H1 (cell line): Measurements from ENCODE around the gene PPIL4. TPM values are rescaled to one million over a fixed set of nuclear protein-coding genes. Genes with fewer than 3 reads are reported as not detected.
A peak's percentile ranks its signal among the peaks of the same experiment; 100 is the strongest.

ENCODE experiments used
- CTCF ChIA-PET: fragments of 300-600 bp; sonication (Branson Sonifier 250); formaldehyde crosslinking; loops from one replicate; lab custom pipeline; 2021; ENCODE audit not compliant: partially characterized antibody; lab: Charles Lee
- POLR2A ChIA-PET: fragments of 300-600 bp; sonication (Branson Sonifier 250); formaldehyde crosslinking; loops from one replicate; lab custom pipeline; 2021; ENCODE audit warnings: inconsistent platforms; ENCODE audit not compliant: partially characterized antibody; lab: Charles Lee
- DNase-seq, 2 experiments: peaks; one replicate each; pipeline versions ENCODE4 v3.0.0 to v3.0.0-alpha.2; 2010 to 2022; ENCODE audit warnings: low spot score in 2 of 2, low read depth in 1 of 2, mixed read lengths in 1 of 2
- FAIRE-seq: peaks from 2 replicates; lab custom pipeline; 2011; peaks lifted over from hg19 to GRCh38; lab: Jason Lieb, UNC
- H2AFZ ChIP-seq: 2 replicates; pipeline ENCODE4 v1.8.1; 2012; ENCODE audit warnings: low read length, inconsistent platforms
- H2AK5ac ChIP-seq: 2 replicates; pipeline ENCODE4 v1.6.1; 2013; ENCODE audit warnings: low read depth, low read length
- H2BK120ac ChIP-seq: replicated peaks from 2 replicates; pipeline ENCODE3; 2013; ENCODE audit warnings: low read depth, low read length, inconsistent platforms
- H2BK12ac ChIP-seq: 2 replicates; pipeline ENCODE4 v1.6.1; 2013; ENCODE audit warnings: low read depth, low read length
- H2BK15ac ChIP-seq: 2 replicates; pipeline ENCODE4 v1.6.1; 2013; ENCODE audit warnings: low read length
- H2BK20ac ChIP-seq: 2 replicates; pipeline ENCODE4 v1.6.1; 2013; ENCODE audit warnings: low read length
- H2BK5ac ChIP-seq: 2 replicates; pipeline ENCODE4 v1.6.1; 2013; ENCODE audit warnings: low read depth, low read length
- H3K14ac ChIP-seq: 2 replicates; pipeline ENCODE4 v1.6.1; 2013; ENCODE audit warnings: inconsistent platforms; ENCODE audit not compliant: insufficient read length
- H3K18ac ChIP-seq: 2 replicates; pipeline ENCODE4 v1.6.1; 2013; ENCODE audit warnings: low read length; ENCODE audit errors: extremely low read depth
- H3K23ac ChIP-seq: 2 replicates; pipeline ENCODE4 v1.6.1; 2013; ENCODE audit warnings: inconsistent platforms; ENCODE audit not compliant: insufficient read length
- H3K23me2 ChIP-seq: 2 replicates; pipeline ENCODE4 v1.6.1; 2013; ENCODE audit warnings: low read depth, low read length
- H3K27ac ChIP-seq: 2 replicates; pipeline ENCODE4 v1.6.1; 2011; ENCODE audit warnings: low read depth, low read length, inconsistent platforms
- H3K27me3 ChIP-seq, 4 experiments: replicated peaks in 1 of 4; 1 replicate in 1 of 4; 2 replicates in 3 of 4; pipeline versions ENCODE4 v1.6.1 to v1.8.1; 2011 to 2013; ENCODE audit warnings: low read length in 3 of 4, mild to moderate bottlenecking in 3 of 4, inconsistent platforms in 2 of 4, mixed read lengths in 2 of 4, moderate library complexity in 1 of 4; ENCODE audit not compliant: control insufficient read depth in 3 of 4, insufficient read depth in 3 of 4; ENCODE audit errors: extremely low read depth in 1 of 4
- H3K36me3 ChIP-seq, 4 experiments: 2 replicates each; pipeline versions ENCODE4 v1.6.1 to v1.8.1; 2011 to 2013; ENCODE audit warnings: mild to moderate bottlenecking in 4 of 4, low read length in 3 of 4, moderate library complexity in 2 of 4, control low read depth in 1 of 4, inconsistent platforms in 1 of 4; ENCODE audit not compliant: insufficient read depth in 4 of 4, control insufficient read depth in 2 of 4
- H3K4ac ChIP-seq: replicated peaks from 2 replicates; pipeline ENCODE3; 2013; ENCODE audit warnings: low read length, low read depth, mixed read lengths, inconsistent platforms; ENCODE audit not compliant: insufficient read length
- H3K4me1 ChIP-seq, 4 experiments: replicated peaks in 1 of 4; 1 replicate in 1 of 4; 2 replicates in 3 of 4; pipeline versions ENCODE4 v1.6.1 to v1.8.1; 2011 to 2013; ENCODE audit warnings: low read length in 3 of 4, inconsistent platforms in 2 of 4, mixed read lengths in 1 of 4; ENCODE audit not compliant: insufficient read depth in 4 of 4, control insufficient read depth in 3 of 4
- H3K4me2 ChIP-seq, 2 experiments: 2 replicates each; pipeline versions ENCODE4 v1.6.1 to v1.8.1; 2011 to 2013; ENCODE audit warnings: low read depth in 2 of 2, low read length in 2 of 2, control low read depth in 1 of 2, inconsistent platforms in 1 of 2, mild to moderate bottlenecking in 1 of 2; ENCODE audit not compliant: insufficient read depth in 1 of 2
- H3K4me3 ChIP-seq, 4 experiments: fragments of 200-600, 300-600 bp in 1 of 4; sonication (generic), shearing (Covaris generic), sonication (Bioruptor Twin) in 1 of 4; 2 replicates each; pipeline versions ENCODE4 v1.5.1 to v1.8.1; 2011 to 2016; ENCODE audit warnings: low read length in 4 of 4, low read depth in 3 of 4, control low read depth in 2 of 4, inconsistent platforms in 2 of 4, mild to moderate bottlenecking in 2 of 4, mixed read lengths in 1 of 4, moderate library complexity in 1 of 4; ENCODE audit not compliant: insufficient read depth in 2 of 4; ENCODE audit errors: extremely low read depth in 1 of 4
- H3K56ac ChIP-seq: replicated peaks from 2 replicates; pipeline ENCODE3; 2013; ENCODE audit warnings: low read depth, mild to moderate bottlenecking, mixed read lengths, low read length, inconsistent platforms; ENCODE audit not compliant: insufficient read length
- H3K79me1 ChIP-seq: 2 replicates; pipeline ENCODE4 v1.6.1; 2013; ENCODE audit warnings: low read depth, low read length, control low read depth
- H3K79me2 ChIP-seq, 2 experiments: 2 replicates each; pipeline versions ENCODE4 v1.6.1 to v1.8.1; 2012 to 2013; ENCODE audit warnings: low read length in 2 of 2, mild to moderate bottlenecking in 2 of 2, inconsistent platforms in 1 of 2; ENCODE audit not compliant: insufficient read depth in 2 of 2, control insufficient read depth in 1 of 2
- H3K9ac ChIP-seq, 4 experiments: replicated peaks in 1 of 4; 1 replicate in 1 of 4; 2 replicates in 3 of 4; pipeline versions ENCODE4 v1.6.1 to v1.8.1; 2011 to 2013; ENCODE audit warnings: low read depth in 3 of 4, low read length in 3 of 4, control low read depth in 2 of 4, mild to moderate bottlenecking in 2 of 4, moderate library complexity in 2 of 4, inconsistent platforms in 1 of 4; ENCODE audit errors: extremely low read depth in 1 of 4
- H3K9me3 ChIP-seq, 2 experiments: 2 replicates each; pipeline versions ENCODE4 v1.6.1 to v1.8.1; 2012 to 2013; ENCODE audit warnings: mild to moderate bottlenecking in 2 of 2, moderate library complexity in 2 of 2, control low read depth in 1 of 2, inconsistent platforms in 1 of 2, low read depth in 1 of 2, low read length in 1 of 2, mixed read lengths in 1 of 2; ENCODE audit not compliant: insufficient read depth in 2 of 2
- H4K20me1 ChIP-seq, 2 experiments: replicated peaks in 1 of 2; 2 replicates each; pipeline versions ENCODE3 to v1.8.1; 2011 to 2013; ENCODE audit warnings: inconsistent platforms in 2 of 2, low read length in 2 of 2, mild to moderate bottlenecking in 1 of 2; ENCODE audit not compliant: insufficient read depth in 2 of 2, control insufficient read depth in 1 of 2
- H4K5ac ChIP-seq: 2 replicates; pipeline ENCODE4 v1.6.1; 2013; ENCODE audit warnings: low read length, low read depth, mixed read lengths, inconsistent platforms; ENCODE audit not compliant: insufficient read length
- H4K8ac ChIP-seq: 2 replicates; pipeline ENCODE4 v1.8.0; 2013; ENCODE audit warnings: mild to moderate bottlenecking, moderate library complexity, low read length, inconsistent platforms; ENCODE audit not compliant: insufficient read depth; ENCODE audit errors: extremely low read depth
- H4K91ac ChIP-seq: replicated peaks from 2 replicates; pipeline ENCODE3; 2013; ENCODE audit warnings: low read length, mixed read lengths, inconsistent platforms; ENCODE audit not compliant: insufficient read length
- TBP ChIP-seq: IDR thresholded peaks from 2 replicates; pipeline ENCODE4 v1.6.1; 2011; ENCODE audit warnings: low read depth, low read length, improper control_type of control experiment
- WGBS, 2 experiments: shearing (Covaris generic) in 1 of 2; methylation state at CpG; one replicate each; pipeline versions ENCODE4 v1.1.6 to v1.1.7; 2013 to 2015; ENCODE audit warnings: low lambda C conversion rate in 2 of 2, mixed read lengths in 2 of 2, inconsistent platforms in 1 of 2, low coverage in 1 of 2, missing lambda C conversion rate in 1 of 2; ENCODE audit not compliant: insufficient replicate concordance in 2 of 2, insufficient coverage in 1 of 2, insufficient read length in 1 of 2; ENCODE audit errors: extremely low coverage in 1 of 2, missing lambda C conversion rate in 1 of 2; 5-methylcytosine and 5-hydroxymethylcytosine counted together
- polyA plus RNA-seq, 7 experiments: library from polyadenylated mRNA; depleted of rRNA in 3 of 7; stranded (reverse) in 5 of 7; unstranded in 2 of 7; fragments of >200 nt in 5 of 7; fragments of 200-250 nt in 2 of 7; gene quantifications; 1 replicate in 5 of 7; 2 replicates in 1 of 7; 4 replicates in 1 of 7; pipeline versions ENCODE4 v1.2.1 to v1.2.3, GENCODE V29; 2011 to 2013; ENCODE audit warnings: missing spikeins in 2 of 7, mixed read lengths in 2 of 7
- total RNA-seq: library from RNA; stranded (reverse); fragmentation: NEBNext Ultra II Directional; extraction: Animal tissue kit (Norgen Biotek cat#: 25700); gene quantifications from 2 replicates; pipeline ENCODE4 v1.2.1, GENCODE V29; 2021

The PPIL4 gene
- total and polyA plus RNA-seq, 2 of the 8 experiments (the other 6 are each of a cell fraction or from before 2014, with no cell fraction given), result 2.0 to 33.2 TPM

DNA sequence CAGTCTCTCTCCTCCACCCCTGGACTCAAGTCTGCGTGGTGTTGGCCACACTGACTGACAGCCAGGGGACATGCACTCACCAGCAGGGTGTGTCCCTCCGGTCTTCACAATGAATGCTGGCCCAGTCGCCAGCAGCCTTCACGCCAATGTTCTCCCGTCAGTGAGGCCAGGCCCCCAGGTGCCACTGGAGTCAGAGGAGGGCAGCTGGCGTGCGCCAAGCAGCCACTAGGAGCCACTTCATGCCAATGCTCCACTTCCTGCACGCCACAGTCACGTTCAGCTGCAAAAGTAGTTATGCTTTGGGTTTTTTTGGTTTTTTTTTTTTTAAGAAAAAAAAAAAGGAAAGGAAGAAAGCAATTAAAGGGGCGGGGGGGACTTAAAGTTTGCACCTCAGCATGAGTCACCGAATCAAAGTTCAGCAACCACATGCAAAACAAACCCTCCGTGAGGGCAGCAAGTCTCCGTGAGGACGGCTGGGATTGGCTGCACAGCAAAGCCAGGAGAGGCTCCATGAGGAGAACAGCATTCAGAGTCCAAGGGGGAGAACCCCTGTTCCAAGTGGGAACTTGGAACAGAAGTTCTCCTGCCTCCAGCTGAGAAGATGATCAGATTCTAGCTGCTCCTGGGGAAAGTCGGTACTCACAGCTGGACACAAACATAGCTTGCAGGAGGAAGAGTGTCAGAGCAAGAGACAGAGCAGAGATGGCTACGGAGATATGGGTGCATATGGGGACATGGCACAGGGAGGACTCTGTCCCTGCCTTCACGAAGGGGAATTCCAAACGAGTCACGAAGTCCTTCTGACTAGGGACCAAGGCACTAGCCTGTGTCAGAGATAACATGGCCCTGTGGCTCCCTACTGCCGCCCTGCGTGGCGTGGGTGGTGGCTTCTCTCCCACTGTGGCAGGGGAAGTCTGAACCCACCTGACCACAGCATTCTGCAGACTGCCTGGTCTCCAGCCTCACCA, 60.8 kb downstream of the PPIL4 start, which contains the start of gene ZC3H12D:
ZC3H12D (minus strand) TSS at position 282 of the 968 bp plus-strand sequence. CDS start 10,471 bp downstream, outside the sequence.
- Histone ChIP-seq H4K91ac (no peak within 1 kb of the TSS), H3K27me3 (no peaks in the 10 kb centered on the region), H3K4me2 (no peak within 1 kb of the TSS), H2BK15ac (no peak within 1 kb of the TSS), H4K5ac (no peak within 1 kb of the TSS), H2AFZ (0 out of 2 replicates have a peak within 1 kb of the TSS, but pooled peaks have one; percentile 0), H3K79me1 (no peaks in the 10 kb centered on the region), H2BK12ac (no peak within 1 kb of the TSS), H3K4me3 (no peak within 1 kb of the TSS), H3K18ac (no peak within 1 kb of the TSS), H3K27ac (no peak within 1 kb of the TSS), H3K56ac (no peak within 1 kb of the TSS), H3K79me2 (no peaks in the 10 kb centered on the region), H2BK5ac (no peak within 1 kb of the TSS), H3K23me2 (no peaks in the 10 kb centered on the region), H2BK20ac (no peak within 1 kb of the TSS), H2AK5ac (no peak within 1 kb of the TSS), H3K4me1 (peaks cover 0 to 4% (median under 1%) of the 10 kb centered on the region in 4 experiments; a peak in 2 of 7 replicates), H3K9ac (no peak within 1 kb of the TSS), H3K9me3 (no peaks in the 10 kb centered on the region), H3K23ac (no peak within 1 kb of the TSS), H3K14ac (no peak within 1 kb of the TSS), H2BK120ac (no peak within 1 kb of the TSS), H4K8ac (no peak within 1 kb of the TSS), H3K4ac (no peak within 1 kb of the TSS), H4K20me1 (no peaks in the 10 kb centered on the region), H3K36me3 (no peaks in the 10 kb centered on the region)
- CTCF ChIA-PET, result interaction anchor here (0.6 to 1.6 kb wide), 4 partner anchors 8 to 397 kb away, joined by 3 to 4 read pairs (median 3); no protein-coding TSS in a partner anchor
- POLR2A ChIA-PET, result no interaction called here
- DNase-seq, result no peak
- no peak for FAIRE-seq
- 85% methylated on average over 22 of the region's 22 CpGs; no CpG with 5 or more reads in 1 of the 2 experiments for WGBS, 2 experiments
- TF ChIP-seq TBP, result no peak
